NCI-H446 treated with DMSO at 0.1 percent for 48 hours (cell line): ENCODE data around the gene MLLT3.

Source experiments
- DNase-seq: peaks from one replicate; lab custom pipeline; 2025; lab: John Stamatoyannopoulos, UW

MLLT3 gene

DNA sequence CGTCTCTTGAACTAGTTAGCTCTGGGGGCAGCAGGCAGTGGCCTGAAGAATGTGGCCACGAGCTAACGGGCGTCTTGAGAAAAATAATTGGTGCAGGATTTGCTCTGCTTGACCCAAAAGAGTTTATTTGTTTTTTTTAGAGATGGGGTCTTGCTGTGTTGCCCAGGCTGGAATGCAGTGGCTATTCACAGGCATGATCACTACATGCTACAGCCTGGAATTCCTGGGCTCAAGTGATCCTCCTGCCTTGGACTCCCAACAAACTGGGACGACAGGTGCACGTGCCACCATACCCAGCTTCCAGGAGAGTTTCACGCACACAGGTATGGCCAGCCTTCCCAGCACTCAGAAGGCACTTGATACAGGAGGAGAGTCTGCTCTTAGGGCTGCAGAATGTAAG, 203.8 kb downstream of the MLLT3 start:
- no peak for DNase-seq

GRCh38 chr9:20417373-20418080, 204.8 kb downstream of the MLLT3 start:
- no peak for DNase-seq

GRCh38 chr9:20414150-20414549, 208.1 kb downstream of the MLLT3 start:
- DNase-seq: no peak

DNA sequence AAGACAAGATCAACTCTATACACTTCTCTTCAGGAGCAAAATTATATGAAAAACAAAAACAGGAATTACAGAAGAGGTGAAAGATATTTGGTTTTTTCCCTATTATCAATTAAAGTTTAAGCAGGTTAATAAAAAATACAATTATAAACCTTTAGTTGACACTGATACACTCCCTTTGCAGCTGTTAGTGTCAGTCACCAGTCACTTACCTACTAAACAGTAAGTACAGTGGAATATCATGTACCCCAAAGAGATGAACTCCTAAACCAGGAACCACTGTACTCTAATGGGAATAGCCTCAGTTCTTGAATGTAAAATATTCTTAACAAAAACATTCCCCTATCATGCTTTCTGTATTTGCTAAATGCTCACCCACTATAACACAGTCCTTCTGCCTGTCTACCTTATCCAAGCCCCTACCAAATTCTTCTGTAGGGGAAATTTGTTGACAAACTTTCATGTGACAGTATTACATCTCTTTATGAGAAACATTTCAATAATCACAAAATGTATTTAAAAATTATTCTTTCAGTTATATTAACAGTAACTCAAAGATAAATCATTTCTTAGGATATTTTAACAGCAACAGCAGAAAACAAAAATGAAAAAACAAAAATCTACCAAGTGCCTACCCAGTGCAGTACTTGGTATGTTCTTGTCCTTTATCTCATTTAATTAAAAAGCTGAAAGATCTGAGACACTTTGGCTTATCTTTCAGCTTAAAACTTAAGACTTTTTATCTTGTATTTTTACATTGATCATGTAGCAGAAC, 212.8 kb downstream of the MLLT3 start:
- no peak for DNase-seq

- no peak for DNase-seq
These were observed 213.8 kb downstream of the MLLT3 start for GRCh38 chr9:20408513-20408912.

GRCh38 chr9:20407013-20407412, 215.3 kb downstream of the MLLT3 start:
- no peak for DNase-seq

DNA sequence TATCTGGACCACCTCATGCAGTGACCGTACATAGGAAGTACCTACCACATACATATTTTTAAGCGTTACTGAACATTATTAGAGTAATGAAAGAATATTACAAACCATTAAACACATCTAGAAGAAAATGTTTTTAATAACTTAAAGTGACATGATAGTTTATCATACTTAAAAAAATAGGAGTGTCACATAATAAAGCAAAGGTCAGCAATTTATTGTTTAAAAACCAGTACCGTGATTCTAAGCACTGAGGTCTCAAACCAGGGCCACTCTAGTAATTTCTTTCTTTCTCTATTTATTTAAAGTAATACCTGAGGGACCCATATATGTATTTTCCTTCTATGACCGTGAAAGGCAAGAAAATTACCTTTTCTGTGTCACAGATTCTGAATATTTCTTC, 216.0 kb downstream of the MLLT3 start:
- no peak for DNase-seq

DNA sequence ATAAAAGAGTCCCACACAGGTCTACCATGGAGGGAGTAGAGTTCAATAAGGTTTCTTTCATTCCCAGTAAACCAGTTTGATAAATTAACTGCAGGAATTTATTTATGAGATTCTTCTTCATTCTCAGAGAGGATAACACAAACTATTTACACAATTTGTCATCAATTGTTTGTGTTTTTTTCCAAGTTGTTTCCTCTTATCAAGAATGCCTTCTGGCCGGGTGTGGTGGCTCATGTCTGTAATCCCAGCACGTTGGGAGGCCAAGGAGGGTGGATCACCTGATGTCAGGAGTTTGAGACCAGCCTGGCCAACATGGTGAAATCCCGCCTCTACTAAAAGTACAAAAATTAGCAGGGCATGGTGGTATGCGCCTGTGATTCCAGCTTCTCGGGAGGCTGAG, 216.7 kb downstream of the MLLT3 start:
- no peak for DNase-seq

- DNase-seq: no peak
These were observed 217.2 kb downstream of the MLLT3 start for GRCh38 chr9:20405078-20405477.

DNA sequence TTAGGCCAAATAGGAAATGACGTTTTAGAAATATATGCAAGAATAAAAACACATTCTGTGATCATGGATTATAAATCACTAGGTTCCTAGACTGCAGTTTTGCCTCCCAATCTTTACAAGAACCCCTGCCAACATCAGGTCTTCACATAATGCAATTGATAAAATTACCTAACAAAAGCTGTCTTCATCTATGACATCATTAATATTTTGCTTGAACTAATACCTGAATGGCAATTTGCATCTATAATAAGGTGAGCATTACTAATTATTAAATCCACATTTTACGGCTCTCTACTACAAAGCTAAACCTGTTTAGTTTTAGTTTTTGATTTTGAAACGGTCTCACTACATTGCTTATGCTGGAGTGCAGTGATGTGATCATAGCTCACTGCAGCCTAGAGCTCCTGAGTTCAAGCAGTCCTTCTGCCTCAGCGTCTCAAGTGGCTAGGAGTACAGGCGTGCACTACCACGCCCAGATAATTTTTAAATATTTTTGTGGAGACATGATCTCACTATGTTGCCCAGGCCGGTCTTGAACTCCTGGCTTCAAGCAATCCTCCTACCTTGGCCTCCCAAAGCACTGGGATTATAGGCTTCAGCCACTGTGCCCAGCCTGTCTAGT, 218.0 kb downstream of the MLLT3 start:
- no peak for DNase-seq

DNA sequence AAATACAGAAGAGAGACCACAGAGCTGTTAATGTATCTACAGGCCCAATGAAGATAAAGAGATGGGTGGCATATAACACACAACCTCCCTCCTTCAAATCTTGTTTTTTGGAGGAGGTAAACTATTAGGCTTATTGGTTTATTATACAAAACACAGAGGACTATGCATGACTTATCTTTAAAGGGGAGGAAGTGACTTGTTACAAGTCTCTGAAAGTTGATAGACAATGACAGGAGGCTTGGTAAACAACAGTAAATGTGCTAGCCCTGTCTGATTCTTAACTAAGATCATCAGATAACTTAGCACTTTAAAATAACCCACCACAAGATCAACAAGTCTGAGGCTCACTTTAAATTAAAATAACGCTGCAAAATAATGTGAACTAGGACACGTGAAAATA, 219.0 kb downstream of the MLLT3 start:
- no peak for DNase-seq

DNA sequence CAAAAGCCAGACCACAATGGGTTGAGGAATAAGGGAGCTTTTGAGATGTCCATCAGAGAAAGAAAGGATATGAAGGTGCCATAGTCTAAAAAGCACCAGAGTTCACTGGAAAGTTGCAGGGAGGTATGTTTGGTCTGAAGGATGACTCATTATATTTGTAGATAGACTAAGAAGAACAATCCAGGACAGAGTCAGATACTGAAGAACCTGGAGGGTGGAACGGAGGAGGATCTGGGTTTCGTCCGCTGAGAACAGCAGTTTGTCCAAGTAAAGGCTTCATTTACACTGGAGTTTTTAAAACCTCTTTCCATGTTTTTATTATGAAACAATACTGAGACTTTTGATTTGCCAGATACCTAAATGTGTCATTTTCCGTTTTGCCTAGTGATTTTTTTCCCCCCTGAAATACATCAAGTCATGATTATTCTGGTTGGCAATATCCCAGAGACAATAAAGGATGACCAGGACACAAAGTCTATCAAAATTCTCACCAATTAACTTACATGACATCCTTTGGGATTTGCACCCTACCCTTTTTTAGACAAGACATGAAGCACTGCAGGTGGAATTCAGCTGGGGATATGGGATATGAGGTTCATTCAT, 219.9 kb downstream of the MLLT3 start:
- DNase-seq: no peak

DNA sequence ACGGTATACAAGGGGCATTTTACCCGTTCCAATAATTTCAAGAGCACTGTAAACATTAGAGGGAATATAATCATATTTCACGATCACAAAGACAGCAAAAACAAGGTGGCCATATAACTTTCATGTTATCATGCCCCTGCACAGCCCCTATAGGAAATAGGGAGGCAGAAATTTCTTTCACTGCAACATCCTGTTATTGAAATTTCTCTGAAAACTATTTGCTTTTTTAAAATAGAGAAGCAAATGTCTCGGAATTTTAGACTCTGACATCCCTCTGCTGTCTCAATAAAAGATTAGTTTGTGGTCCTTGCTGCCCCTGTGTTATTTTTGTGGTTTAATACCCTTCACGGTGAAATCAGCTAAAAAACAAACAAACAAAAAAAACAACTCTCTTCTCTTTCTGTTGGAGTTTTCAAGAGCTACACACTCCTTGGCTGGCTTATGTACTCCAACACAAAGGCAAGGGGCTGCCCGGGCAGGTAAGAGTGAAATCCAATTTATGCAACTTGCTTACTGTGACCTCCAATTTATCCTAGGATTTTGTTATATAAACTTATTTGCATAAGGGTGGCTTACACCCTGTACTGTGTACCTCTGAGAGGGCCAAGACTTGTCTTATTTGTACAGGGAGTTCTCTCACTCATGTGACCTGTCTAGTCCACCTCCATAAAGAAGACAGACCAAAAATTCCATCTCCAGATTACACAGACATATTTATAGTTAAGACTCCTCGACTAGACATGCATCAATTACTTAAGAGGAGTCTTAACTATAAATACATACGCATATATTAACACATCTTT, 223.6 kb downstream of the MLLT3 start:
- no peak for DNase-seq

GRCh38 chr9:20397348-20397747, 225.0 kb downstream of the MLLT3 start:
- no peak for DNase-seq

GRCh38 chr9:20396509-20396908, 225.8 kb downstream of the MLLT3 start:
- no peak for DNase-seq

DNA sequence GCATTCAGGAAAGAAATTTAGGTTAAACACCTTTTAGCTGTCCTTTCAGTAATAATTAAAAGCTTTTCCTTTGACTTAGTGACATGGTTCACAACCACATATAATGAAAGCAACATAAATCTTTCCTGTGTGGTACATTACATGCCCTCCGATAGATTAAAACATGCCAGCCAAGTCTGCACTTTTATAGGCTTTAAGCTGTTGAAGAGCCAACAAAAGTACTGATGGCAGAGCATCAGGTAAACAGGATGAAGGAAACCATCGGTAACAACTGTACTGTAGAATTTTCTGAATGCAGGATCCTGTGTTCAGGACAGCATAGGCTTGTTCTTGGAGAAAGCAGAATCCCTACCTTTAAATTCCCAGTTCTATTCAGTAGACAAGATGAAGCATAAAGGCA, 226.6 kb downstream of the MLLT3 start:
- DNase-seq: peak; percentile 56

- peak; percentile 89 for DNase-seq
These were observed 227.3 kb downstream of the MLLT3 start for GRCh38 chr9:20394969-20395368.

DNA sequence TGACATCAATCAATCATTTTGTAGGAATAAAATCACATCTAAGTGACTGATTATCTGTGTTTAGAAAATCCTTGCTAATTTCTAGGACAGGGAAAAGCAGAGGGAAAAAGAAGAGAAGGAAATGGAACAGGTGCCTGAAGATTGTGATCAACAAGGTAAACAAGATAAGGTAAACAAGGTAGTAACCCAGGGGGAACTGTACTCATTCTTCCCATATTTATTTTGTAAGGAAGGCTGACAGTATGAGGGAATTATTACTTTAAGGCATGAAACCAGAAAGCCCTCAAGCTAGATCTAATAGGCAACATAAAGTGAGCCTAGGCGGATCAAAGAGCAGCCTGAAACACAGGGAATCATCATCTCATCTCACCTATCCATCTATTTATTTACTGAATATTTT, 231.1 kb downstream of the MLLT3 start:
- no peak for DNase-seq

GRCh38 chr9:20390400-20390799, 231.9 kb downstream of the MLLT3 start:
- DNase-seq: no peak

GRCh38 chr9:20387062-20387461, 235.2 kb downstream of the MLLT3 start:
- DNase-seq: no peak

- peak; percentile 77 for DNase-seq
These were observed 237.7 kb downstream of the MLLT3 start for GRCh38 chr9:20384642-20385041.

DNA sequence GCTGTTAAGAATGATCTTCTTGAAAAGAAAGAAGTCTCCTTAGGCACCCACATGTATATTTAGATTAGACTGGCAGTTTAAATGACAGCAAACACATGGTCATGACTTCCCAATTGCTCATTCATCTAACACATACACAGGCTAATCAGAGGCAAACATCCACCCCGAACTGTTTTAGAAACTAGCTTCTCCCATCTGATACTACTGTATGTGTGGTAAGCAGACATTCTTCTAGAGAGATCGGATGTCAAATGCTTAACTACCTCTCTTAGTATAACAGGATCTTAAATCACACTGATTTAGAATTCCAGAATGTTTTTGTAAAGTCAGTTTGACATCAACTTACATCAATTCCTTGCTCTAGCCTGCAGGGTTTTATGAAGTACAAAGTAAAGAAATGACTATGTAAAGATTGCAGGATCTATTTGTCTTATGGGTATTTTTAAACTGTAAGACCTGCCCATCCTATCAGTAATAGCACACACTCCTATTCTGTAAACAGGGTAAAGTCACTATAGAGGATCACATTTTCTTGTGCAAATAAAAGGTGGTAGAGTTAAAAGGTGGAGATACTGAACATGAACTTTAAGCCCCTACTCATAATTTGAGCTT, 239.7 kb downstream of the MLLT3 start:
- DNase-seq: no peak
